Activated CD4-positive, CD25-positive, alpha-beta regulatory T cell treated with anti-CD3 and anti-CD28 coated beads, Interleukin-2, amount 50 U/mL, for 72 hours (primary cell): Measurements from ENCODE around the gene OGDH.

Experiments
- DNase-seq: peaks from one replicate; pipeline ENCODE4 v3.0.0; 2021

Gene OGDH

GRCh38 chr7:44743750-44744149, 137.3 kb downstream of the OGDH start:
- DNase-seq, result no peak

- peak; percentile 95 for DNase-seq
Observed at GRCh38 chr7:44748045-44748947, 141.9 kb downstream of the OGDH start, which contains the start of gene ZMIZ2. ZMIZ2 (plus strand) TSS chr7:44748847; CDS start chr7:44756250, 7,403 bp downstream.

- DNase-seq, result no peak
Observed at GRCh38 chr7:44748948-44749731, 142.7 kb downstream of the OGDH start.

- DNase-seq, result no peak
Observed at GRCh38 chr7:44749992-44750391, 143.6 kb downstream of the OGDH start.

- DNase-seq, result no peak
Observed at GRCh38 chr7:44750424-44750823, 144.0 kb downstream of the OGDH start.

- peak; percentile 44 for DNase-seq
Observed at GRCh38 chr7:44750921-44751571, 144.6 kb downstream of the OGDH start.

- no peak for DNase-seq
Observed at GRCh38 chr7:44752822-44753221, 146.4 kb downstream of the OGDH start.

- no peak for DNase-seq
Observed at GRCh38 chr7:44754802-44755697, 148.6 kb downstream of the OGDH start.

- DNase-seq, result no peak
Observed at GRCh38 chr7:44755698-44756627, 149.5 kb downstream of the OGDH start.

- no peak for DNase-seq
Observed at GRCh38 chr7:44756904-44757303, 150.5 kb downstream of the OGDH start.

GRCh38 chr7:44757311-44757710, 150.9 kb downstream of the OGDH start:
- DNase-seq, result no peak

GRCh38 chr7:44757739-44758138, 151.3 kb downstream of the OGDH start:
- DNase-seq, result no peak
